Stimulated activated CD4-positive, alpha-beta T cell treated with anti-CD3 and anti-CD28 coated beads, Interleukin-12 subunit alpha, Interleukin-12 subunit beta, amount 100 ng/mL, for 24 hours (primary cell): Measurements from ENCODE around the gene CXCL16.

Source experiments
- DNase-seq, 2 experiments: peaks; one replicate each; pipeline ENCODE4 v3.0.0-alpha.2; 2020; ENCODE audit warnings: low read depth in 2 of 2

Gene CXCL16

GRCh38 chr17:4751932-4752331 lies 12.2 kb upstream of the CXCL16 start:
- no peak for DNase-seq

DNA sequence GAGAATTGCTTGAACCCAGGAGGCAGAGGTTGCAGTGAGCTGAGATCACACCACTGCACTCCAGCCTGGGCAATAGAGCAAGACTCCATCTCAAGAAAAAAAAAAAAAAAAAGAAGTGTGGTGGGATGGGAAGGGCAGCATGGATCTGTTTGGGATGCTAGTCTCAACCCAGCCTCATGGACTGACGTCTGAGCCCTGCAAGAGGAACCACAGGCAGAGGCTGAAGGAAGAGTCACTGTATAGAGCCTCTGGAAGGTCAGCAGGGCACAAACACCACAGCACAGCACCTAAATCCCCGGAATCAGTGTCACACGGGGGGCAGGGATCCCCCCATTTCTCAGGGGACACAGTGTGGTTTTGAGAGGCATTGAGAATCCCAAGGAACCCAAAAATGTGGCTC lies 10.9 kb upstream of the CXCL16 start:
- no peak for DNase-seq

DNA sequence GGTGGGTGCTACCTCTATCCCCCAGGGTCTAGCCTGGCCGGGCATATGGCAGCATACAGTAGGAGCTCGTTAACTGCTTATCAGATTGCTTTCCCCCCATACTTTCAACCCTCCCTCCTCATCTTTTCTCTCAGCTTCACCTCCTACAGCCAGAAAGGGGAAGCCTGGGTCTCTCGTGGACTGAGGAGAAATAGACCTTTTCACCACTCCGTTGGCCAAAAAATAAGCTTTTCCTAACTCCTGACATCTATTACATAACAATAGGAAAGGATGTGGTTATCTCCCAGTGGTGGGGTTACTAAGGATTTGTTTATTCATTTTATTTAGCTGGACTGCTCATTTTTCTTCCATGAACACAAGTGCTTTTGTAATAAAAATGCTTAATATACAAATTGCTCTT lies 9.0 kb upstream of the CXCL16 start:
- no peak for DNase-seq

- no peak for DNase-seq
Measured at GRCh38 chr17:4747847-4748246, 8.1 kb upstream of the CXCL16 start.

DNA sequence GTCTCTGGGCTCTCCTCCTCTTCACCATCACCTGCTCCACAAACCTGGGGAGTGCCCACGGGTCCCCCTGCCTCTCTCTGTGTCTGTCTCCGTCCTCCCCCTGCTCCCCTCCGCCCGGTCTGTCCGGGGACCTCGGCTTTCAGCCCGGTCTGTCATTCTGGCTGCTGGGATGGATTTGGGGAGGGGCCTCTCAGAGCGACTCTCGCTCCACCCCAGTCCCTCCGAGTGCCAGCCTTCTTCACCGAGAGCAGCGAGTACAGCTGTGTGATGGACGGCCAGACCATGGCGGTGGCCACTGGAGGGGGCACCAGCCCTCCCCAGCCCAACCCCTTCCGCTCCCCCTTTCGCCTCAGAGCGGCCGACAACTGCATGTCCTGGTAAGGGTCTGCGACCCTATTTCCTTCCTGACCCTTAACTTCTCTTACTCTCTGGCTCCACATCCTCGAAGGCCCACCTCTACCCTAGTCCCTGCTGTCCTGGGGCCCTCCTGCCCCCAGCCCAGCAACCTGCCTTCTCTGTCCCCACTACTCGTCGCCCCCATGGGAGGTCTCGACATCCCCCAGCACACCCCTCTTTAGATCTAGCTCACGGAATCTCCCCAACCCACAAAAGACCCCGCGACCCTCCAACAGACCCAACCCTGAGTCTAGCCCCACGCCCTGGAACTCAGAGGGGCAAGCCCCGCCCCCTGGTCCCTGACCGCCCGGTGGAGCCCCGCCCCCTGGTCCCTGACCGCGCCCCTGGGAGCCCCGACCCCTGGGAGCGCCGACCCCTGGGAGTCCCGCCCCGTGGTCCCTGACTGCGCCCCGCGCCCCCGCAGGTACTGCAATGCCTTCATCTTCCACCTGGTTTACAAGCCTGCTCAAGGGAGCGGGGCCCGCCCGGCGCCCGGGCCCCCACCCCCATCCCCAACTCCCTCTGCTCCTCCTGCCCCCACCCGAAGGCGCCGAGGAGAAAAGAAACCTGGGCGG lies 5.6 kb upstream of the CXCL16 start:
- no peak for DNase-seq

DNA sequence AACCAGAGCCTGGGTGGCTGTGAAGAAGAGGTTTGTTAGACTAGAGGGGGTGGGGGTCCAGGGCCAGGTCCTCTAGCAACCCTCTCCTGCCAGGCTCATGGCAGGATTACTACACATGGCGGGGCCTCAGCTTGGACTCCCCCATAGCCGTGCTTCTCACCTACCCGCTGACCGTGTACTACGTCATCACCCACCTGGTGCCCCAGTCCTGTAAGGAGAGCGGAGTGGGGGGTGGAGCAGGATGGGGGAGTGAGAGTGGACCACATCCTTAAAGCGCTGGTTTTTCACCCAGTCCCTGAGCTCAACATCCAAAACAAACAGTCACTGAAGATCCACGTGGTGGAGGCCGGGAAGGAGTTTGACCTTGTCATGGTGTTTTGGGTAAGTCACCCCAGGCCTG lies 4.2 kb upstream of the CXCL16 start:
- DNase-seq = no peak

- no peak for DNase-seq
Measured at GRCh38 chr17:4743216-4743615, 3.5 kb upstream of the CXCL16 start.

- no peak for DNase-seq
Measured at GRCh38 chr17:4742629-4743028, 2.9 kb upstream of the CXCL16 start.

- DNase-seq = no peak
Measured at GRCh38 chr17:4742133-4742532, 2.4 kb upstream of the CXCL16 start.

DNA sequence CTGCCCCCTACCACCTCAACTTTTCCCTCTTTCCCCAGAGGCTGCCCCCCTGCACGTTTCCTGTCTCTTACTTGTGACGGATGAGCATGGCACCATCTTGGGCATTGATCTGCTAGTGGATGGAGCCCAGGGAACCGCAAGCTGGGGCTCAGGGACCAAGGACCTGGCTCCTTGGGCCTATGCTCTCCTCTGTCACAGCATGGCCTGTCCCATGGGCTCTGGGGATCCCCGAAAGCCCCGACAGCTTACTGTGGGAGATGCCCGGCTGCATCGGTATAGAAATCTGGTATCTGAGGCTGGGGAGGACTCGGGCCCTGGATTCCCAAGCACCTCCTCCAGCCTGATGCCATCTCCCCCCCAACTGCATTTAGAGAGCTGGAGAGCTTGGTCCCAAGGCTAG lies 1.8 kb upstream of the CXCL16 start:
- DNase-seq = no peak

DNA sequence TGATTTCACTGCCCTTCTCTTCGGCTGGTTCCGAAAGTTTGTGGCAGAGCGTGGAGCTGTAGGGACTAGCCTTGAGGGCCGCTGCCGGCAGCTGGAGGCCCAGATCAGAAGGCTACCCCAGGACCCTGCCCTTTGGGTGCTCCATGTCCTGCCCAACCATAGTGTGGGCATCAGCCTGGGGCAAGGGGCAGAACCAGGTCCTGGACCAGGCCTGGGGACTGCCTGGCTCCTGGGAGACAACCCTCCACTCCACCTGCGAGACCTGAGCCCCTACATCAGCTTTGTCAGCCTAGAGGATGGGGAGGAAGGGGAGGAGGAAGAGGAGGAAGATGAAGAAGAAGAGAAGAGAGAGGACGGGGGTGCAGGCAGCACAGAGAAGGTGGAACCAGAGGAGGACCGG lies 856 bp upstream of the CXCL16 start:
- DNase-seq = no peak

DNA sequence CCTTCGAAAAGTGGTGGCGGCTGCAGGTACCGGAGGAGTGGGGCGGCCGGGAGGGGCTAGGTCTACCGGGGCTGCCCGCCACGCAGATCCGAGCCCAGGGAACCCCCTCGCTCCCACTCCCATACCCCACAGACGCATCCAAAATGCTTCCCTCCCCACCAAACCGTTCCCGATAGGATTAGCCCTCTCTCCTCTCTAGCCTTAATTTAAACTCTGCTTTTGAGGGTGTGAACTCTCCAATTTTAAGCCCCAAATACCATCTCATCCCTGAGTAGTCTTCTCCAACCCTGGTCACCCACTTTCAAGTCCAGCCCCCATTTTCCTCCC lies 260 bp upstream of the CXCL16 start:
- DNase-seq = no peak

- no peak for DNase-seq
Measured at GRCh38 chr17:4738136-4739121, 1.3 kb downstream of the CXCL16 start.

GRCh38 chr17:4735876-4736651 lies 3.7 kb downstream of the CXCL16 start:
- DNase-seq = no peak

- no peak for DNase-seq
Measured at GRCh38 chr17:4734857-4735475, 4.8 kb downstream of the CXCL16 start.

DNA sequence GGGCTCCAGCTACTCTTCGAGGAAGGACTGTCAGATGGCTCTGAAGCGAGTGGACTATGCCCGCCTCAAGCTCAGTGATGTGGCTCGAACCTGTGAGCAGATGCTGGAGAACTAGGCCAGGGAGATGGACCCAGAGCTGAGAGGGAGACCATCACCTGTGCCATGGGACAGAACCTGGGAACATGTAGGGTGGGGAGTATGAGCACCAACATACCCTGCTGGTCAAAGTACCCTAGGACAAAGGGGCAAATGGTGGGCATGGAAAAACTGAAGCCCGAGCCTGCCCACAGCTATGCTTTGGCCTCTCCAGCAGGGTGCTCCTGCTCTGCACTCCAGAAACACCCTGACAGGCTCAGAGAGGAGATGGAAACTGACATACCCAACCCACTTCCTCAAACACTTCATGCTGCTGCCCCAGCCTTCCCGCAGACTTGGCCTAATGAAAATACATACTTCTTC lies 6.6 kb downstream of the CXCL16 start:
- no peak for DNase-seq

- DNase-seq = no peak
Measured at GRCh38 chr17:4728124-4728523, 11.6 kb downstream of the CXCL16 start.

DNA sequence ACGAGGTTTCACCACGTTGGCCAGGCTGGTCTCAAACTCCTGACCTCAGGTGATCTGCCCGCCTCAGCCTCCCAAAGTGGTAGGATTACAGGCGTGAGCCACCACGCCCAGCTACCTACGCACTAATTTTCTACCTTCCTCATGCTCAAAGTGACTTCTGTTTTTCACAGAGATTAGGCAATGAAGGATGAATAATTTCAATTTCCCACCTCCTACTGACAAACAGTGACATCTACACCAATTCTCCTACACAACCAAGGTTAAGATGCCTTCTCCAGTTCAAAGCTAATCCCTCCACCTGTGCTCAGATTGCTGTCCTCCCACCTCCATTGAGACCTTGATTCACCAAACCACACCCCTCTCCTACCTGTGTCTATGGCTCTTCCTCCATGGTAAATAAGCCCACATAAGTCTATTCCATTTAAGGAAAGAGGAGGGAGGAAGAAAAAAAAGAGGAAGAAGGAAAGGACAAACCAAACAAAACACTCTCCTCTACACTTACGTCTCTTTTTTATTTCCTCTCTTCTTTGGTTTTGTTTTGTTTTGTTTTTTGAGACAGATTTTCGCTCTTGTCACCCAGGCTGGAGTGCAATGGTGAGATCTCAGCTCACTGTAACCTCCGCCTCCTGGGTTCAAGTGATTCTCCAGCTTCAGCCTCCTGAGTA lies 13.9 kb downstream of the CXCL16 start:
- DNase-seq = no peak

- no peak for DNase-seq
Measured at GRCh38 chr17:4724650-4725049, 15.1 kb downstream of the CXCL16 start.

DNA sequence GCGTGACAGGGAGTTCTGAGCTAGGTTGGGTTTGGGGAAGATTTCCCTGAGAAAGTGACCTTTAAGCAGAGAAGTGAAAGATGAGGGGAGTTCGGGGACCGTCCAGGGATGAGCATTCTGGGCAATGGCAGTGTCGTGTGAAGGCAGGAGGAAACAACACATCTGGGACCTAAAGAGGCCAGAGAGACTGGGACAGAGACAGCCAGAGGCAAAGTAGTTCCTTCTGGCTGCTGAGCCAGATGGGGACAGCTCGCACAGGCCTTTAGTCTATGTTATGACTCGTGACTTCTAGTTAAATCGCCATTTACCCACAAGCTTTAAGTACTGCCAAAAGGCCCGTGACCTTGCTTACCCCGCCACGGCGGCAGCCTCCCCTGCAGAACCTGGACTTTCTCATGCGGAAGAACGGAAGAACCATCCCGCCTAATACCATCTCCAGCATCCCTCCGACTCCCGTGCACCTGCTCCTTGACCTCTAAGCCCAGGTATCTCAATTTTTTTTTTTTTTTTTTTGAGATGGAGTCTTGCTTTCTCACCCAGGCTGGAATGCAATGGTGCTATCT lies 17.0 kb downstream of the CXCL16 start:
- DNase-seq = no peak
